ENCODE data around the gene NOP56. TPM values are rescaled to one million over a fixed set of nuclear protein-coding genes. Genes with fewer than 3 reads are reported as not detected.
A peak's percentile ranks its signal among the peaks of the same experiment; 100 is the strongest.

Gene NOP56
- total RNA-seq, 2 donors from 2014 or later = 386 to 432 TPM

DNA sequence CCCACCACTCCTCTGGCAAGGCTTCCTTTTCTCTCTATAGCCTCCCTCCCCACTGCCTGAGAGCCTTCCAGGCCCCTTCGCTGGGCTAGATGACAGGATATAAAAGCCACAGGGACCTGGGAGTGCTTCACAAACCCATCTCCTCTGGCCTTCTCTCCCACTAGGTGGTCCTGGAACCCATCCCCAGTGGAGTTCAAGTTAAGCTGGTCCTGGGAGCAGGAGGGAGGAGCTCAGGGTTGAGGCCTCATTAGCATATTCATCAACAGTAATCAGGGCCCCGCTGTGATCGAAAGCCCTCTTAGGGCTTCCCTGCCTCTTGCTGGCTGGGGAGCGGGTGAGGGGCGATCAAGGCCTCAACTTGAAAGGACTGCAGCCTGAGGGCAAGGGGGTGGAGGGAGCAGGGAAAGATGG, 49.2 kb downstream of the NOP56 start:
- Mint-ChIP-seq H3K27me3 (ENCODE audit: insufficient read depth) (peaks cover 91% of the 10 kb centered on the region), H3K9me3 (no peaks in the 10 kb centered on the region), H3K36me3 (ENCODE audit: low read depth) (no peaks in the 10 kb centered on the region), H3K27ac (no peak overlapping the region), H3K4me1 (peaks cover 7% of the 10 kb centered on the region), H3K4me3 (no peak overlapping the region)
- Histone ChIP-seq H3K27me3 (ENCODE audit: control insufficient read depth, insufficient read depth, low read length, poor library complexity, severe bottlenecking) (peaks cover 57% of the 10 kb centered on the region), H3K9me3 (ENCODE audit: control insufficient read depth, low read length) (no peaks in the 10 kb centered on the region), H3K4me1 (ENCODE audit: control insufficient read depth, insufficient read depth, low read length) (no peaks in the 10 kb centered on the region), H3K36me3 (ENCODE audit: control insufficient read depth, insufficient read depth, low read length) (no peaks in the 10 kb centered on the region), H3K9ac (ENCODE audit: extremely low read depth, low read length, poor library complexity, severe bottlenecking) (no peak overlapping the region), H3K27ac (ENCODE audit: low read depth, low read length) (no peak overlapping the region), H3K4me3 (ENCODE audit: low read length) (no peak overlapping the region)
- peak; percentile 95 for DNase-seq
- WGBS, 2 experiments (ENCODE audit: insufficient coverage in 1 of 2, insufficient read length in 1 of 2) = 24 to 28% methylated on average over 4 to 5 of the region's 5 CpGs
- no peak for TF ChIP-seq CTCF (conservative IDR thresholded peaks at IDR 0.05)

GRCh38 chr20:2703716-2704475, 51.5 kb downstream of the NOP56 start:
- Mint-ChIP-seq H3K4me1 (peaks cover 13% of the 10 kb centered on the region), H3K36me3 (ENCODE audit: low read depth) (no peaks in the 10 kb centered on the region), H3K27me3 (ENCODE audit: insufficient read depth) (peaks cover 81% of the 10 kb centered on the region), H3K4me3 (no peak overlapping the region), H3K9me3 (no peaks in the 10 kb centered on the region), H3K27ac (no peak overlapping the region)
- Histone ChIP-seq H3K4me1 (ENCODE audit: control insufficient read depth, insufficient read depth, low read length) (peaks cover 3% of the 10 kb centered on the region), H3K9ac (ENCODE audit: extremely low read depth, low read length, poor library complexity, severe bottlenecking) (no peak overlapping the region), H3K36me3 (ENCODE audit: control insufficient read depth, insufficient read depth, low read length) (no peaks in the 10 kb centered on the region), H3K27ac (ENCODE audit: low read depth, low read length) (no peak overlapping the region), H3K9me3 (ENCODE audit: control insufficient read depth, low read length) (no peaks in the 10 kb centered on the region), H3K27me3 (ENCODE audit: control insufficient read depth, insufficient read depth, low read length, poor library complexity, severe bottlenecking) (peaks cover 43% of the 10 kb centered on the region), H3K4me3 (ENCODE audit: low read length) (no peak overlapping the region)
- WGBS, 2 experiments (ENCODE audit: insufficient coverage in 1 of 2, insufficient read length in 1 of 2) = 77 to 88% methylated on average over 3 to 7 of the region's 8 CpGs
- TF ChIP-seq CTCF (conservative IDR thresholded peaks at IDR 0.05) = no peak
- DNase-seq = no peak

- DNase-seq = peak; percentile 76
- H3K27ac Mint-ChIP-seq = no peak overlapping the region
- no peaks in the 10 kb centered on the region for H3K36me3 Mint-ChIP-seq (ENCODE audit: low read depth)
- H3K27me3 ChIP-seq (ENCODE audit: control insufficient read depth, insufficient read depth, low read length, poor library complexity, severe bottlenecking) = peaks cover 22% of the 10 kb centered on the region
- no peaks in the 10 kb centered on the region for H3K36me3 ChIP-seq (ENCODE audit: control insufficient read depth, insufficient read depth, low read length)
- H3K4me3 Mint-ChIP-seq = no peak overlapping the region
- H3K9ac ChIP-seq (ENCODE audit: extremely low read depth, low read length, poor library complexity, severe bottlenecking) = no peak overlapping the region
- H3K4me1 Mint-ChIP-seq = peaks cover 16% of the 10 kb centered on the region
- WGBS, 2 experiments (ENCODE audit: insufficient coverage in 1 of 2, insufficient read length in 1 of 2) = 79 to 87% methylated on average over 8 to 14 of the region's 14 CpGs
- H3K27ac ChIP-seq (ENCODE audit: low read depth, low read length) = no peak overlapping the region
- H3K4me1 ChIP-seq (ENCODE audit: control insufficient read depth, insufficient read depth, low read length) = peaks cover 3% of the 10 kb centered on the region
- H3K9me3 Mint-ChIP-seq = no peaks in the 10 kb centered on the region
- peaks cover 59% of the 10 kb centered on the region for H3K27me3 Mint-ChIP-seq (ENCODE audit: insufficient read depth)
- no peaks in the 10 kb centered on the region for H3K9me3 ChIP-seq (ENCODE audit: control insufficient read depth, low read length)
- TF ChIP-seq CTCF (conservative IDR thresholded peaks at IDR 0.05) = no peak
- H3K4me3 ChIP-seq (ENCODE audit: low read length) = no peak overlapping the region
Observed at GRCh38 chr20:2705931-2706645, 53.7 kb downstream of the NOP56 start.
